ENCODE results near the gene PKD2L2.

Gene PKD2L2

GRCh38 chr5:137914758-137915157, 25.5 kb downstream of the PKD2L2 start:
- no peak overlapping the region for H3K4me3 ChIP-seq (ENCODE audit: low read depth in 1 of 2, low read length in 1 of 2)
- H3K36me3 ChIP-seq: no peaks in the 10 kb centered on the region
- no peaks in the 10 kb centered on the region for H3K4me1 ChIP-seq (ENCODE audit: control insufficient read depth in 1 of 2, insufficient read depth in 1 of 2, low read depth in 1 of 2, low read length in 1 of 2)
- H3K9me3 ChIP-seq: no peaks in the 10 kb centered on the region
- H3K27me3 ChIP-seq: no peaks in the 10 kb centered on the region
- H3K27ac ChIP-seq: no peak overlapping the region
- no peak for TF ChIP-seq CTCF (IDR thresholded peaks at IDR 0.05)

- TF ChIP-seq CTCF (IDR thresholded peaks at IDR 0.05): no peak
- H3K9me3 ChIP-seq: no peaks in the 10 kb centered on the region
- H3K4me1 ChIP-seq (ENCODE audit: control insufficient read depth in 1 of 2, insufficient read depth in 1 of 2, low read depth in 1 of 2, low read length in 1 of 2): no peaks in the 10 kb centered on the region
- H3K4me3 ChIP-seq (ENCODE audit: low read depth in 1 of 2, low read length in 1 of 2): no peak overlapping the region
- no peaks in the 10 kb centered on the region for H3K36me3 ChIP-seq
- H3K27me3 ChIP-seq: no peaks in the 10 kb centered on the region
- H3K27ac ChIP-seq: no peak overlapping the region
Observed at GRCh38 chr5:137916923-137917322, 27.7 kb downstream of the PKD2L2 start.

- Histone ChIP-seq H3K4me1 (ENCODE audit: control insufficient read depth in 1 of 2, insufficient read depth in 1 of 2, low read depth in 1 of 2, low read length in 1 of 2) (no peaks in the 10 kb centered on the region), H3K27ac (no peak overlapping the region), H3K27me3 (no peaks in the 10 kb centered on the region), H3K4me3 (ENCODE audit: low read depth in 1 of 2, low read length in 1 of 2) (no peak overlapping the region), H3K9me3 (no peaks in the 10 kb centered on the region), H3K36me3 (no peaks in the 10 kb centered on the region)
- TF ChIP-seq CTCF (IDR thresholded peaks at IDR 0.05): no peak
Observed at GRCh38 chr5:137921931-137922330, 32.7 kb downstream of the PKD2L2 start.

GRCh38 chr5:137923856-137924255, 34.6 kb downstream of the PKD2L2 start:
- Histone ChIP-seq H3K27me3 (no peaks in the 10 kb centered on the region), H3K9me3 (no peaks in the 10 kb centered on the region), H3K4me3 (ENCODE audit: low read depth in 1 of 2, low read length in 1 of 2) (no peak overlapping the region), H3K4me1 (ENCODE audit: control insufficient read depth in 1 of 2, insufficient read depth in 1 of 2, low read depth in 1 of 2, low read length in 1 of 2) (no peaks in the 10 kb centered on the region), H3K27ac (no peak overlapping the region), H3K36me3 (peaks cover 6% of the 10 kb centered on the region)
- no peak for TF ChIP-seq CTCF (IDR thresholded peaks at IDR 0.05)

GRCh38 chr5:137932800-137933199, 43.5 kb downstream of the PKD2L2 start:
- Histone ChIP-seq H3K27me3 (no peaks in the 10 kb centered on the region), H3K36me3 (peaks cover 23% of the 10 kb centered on the region), H3K4me3 (ENCODE audit: low read depth in 1 of 2, low read length in 1 of 2) (no peak overlapping the region), H3K27ac (no peak overlapping the region), H3K9me3 (no peaks in the 10 kb centered on the region), H3K4me1 (ENCODE audit: control insufficient read depth in 1 of 2, insufficient read depth in 1 of 2, low read depth in 1 of 2, low read length in 1 of 2) (no peaks in the 10 kb centered on the region)
- no peak for TF ChIP-seq CTCF (IDR thresholded peaks at IDR 0.05)

GRCh38 chr5:137933491-137933911, 44.2 kb downstream of the PKD2L2 start:
- H3K27me3 ChIP-seq: no peaks in the 10 kb centered on the region
- H3K36me3 ChIP-seq: peaks cover 26% of the 10 kb centered on the region
- H3K4me1 ChIP-seq (ENCODE audit: control insufficient read depth in 1 of 2, insufficient read depth in 1 of 2, low read depth in 1 of 2, low read length in 1 of 2): no peaks in the 10 kb centered on the region
- H3K9me3 ChIP-seq: no peaks in the 10 kb centered on the region
- H3K4me3 ChIP-seq (ENCODE audit: low read depth in 1 of 2, low read length in 1 of 2): no peak overlapping the region
- H3K27ac ChIP-seq: no peak overlapping the region
- TF ChIP-seq CTCF (IDR thresholded peaks at IDR 0.05): no peak

All from neutrophil (primary cell).